Neuronal stem cell (in vitro differentiated cells): ENCODE data around the gene ZDHHC3.

Source experiments
- DNase-seq: peaks from one replicate; pipeline ENCODE4 v3.0.0-alpha.2; 2013; ENCODE audit warnings: low spot score
- H2AFZ ChIP-seq: one replicate; pipeline ENCODE4 v1.6.1; 2013; ENCODE audit warnings: mild to moderate bottlenecking, low read length, inconsistent platforms
- H2AK5ac ChIP-seq: 2 replicates; pipeline ENCODE4 v1.6.1; 2013; ENCODE audit warnings: low read depth, mild to moderate bottlenecking, inconsistent platforms, low read length, moderate library complexity, mixed read lengths
- H2BK120ac ChIP-seq: 2 replicates; pipeline ENCODE4 v1.6.1; 2013; ENCODE audit warnings: low read depth, mild to moderate bottlenecking, inconsistent platforms, low read length, moderate library complexity, mixed read lengths
- H2BK12ac ChIP-seq: one replicate; pipeline ENCODE4 v1.6.1; 2013; ENCODE audit warnings: low read length, inconsistent platforms
- H2BK15ac ChIP-seq: 2 replicates; pipeline ENCODE4 v1.6.1; 2013; ENCODE audit warnings: mild to moderate bottlenecking, low read length, inconsistent platforms, mixed read lengths
- H2BK5ac ChIP-seq: one replicate; pipeline ENCODE4 v1.6.1; 2013; ENCODE audit warnings: inconsistent platforms, mild to moderate bottlenecking, low read length, moderate library complexity
- H3K14ac ChIP-seq: one replicate; pipeline ENCODE4 v1.6.1; 2013; ENCODE audit warnings: low read length, inconsistent platforms
- H3K18ac ChIP-seq: 2 replicates; pipeline ENCODE4 v1.6.1; 2013; ENCODE audit warnings: low read length, inconsistent platforms
- H3K23ac ChIP-seq: 2 replicates; pipeline ENCODE4 v1.6.1; 2013; ENCODE audit warnings: low read depth, mild to moderate bottlenecking, mixed read lengths, low read length, inconsistent platforms; ENCODE audit not compliant: poor library complexity
- H3K27ac ChIP-seq: replicated peaks from 3 replicates; pipeline ENCODE4 v1.5.1; 2013; ENCODE audit warnings: low read length, inconsistent platforms
- H3K27me3 ChIP-seq, 3 experiments: 2 replicates each; pipeline ENCODE4 v1.6.1; 2013; ENCODE audit warnings: low read length in 3 of 3, mild to moderate bottlenecking in 2 of 3, inconsistent platforms in 1 of 3, low read depth in 1 of 3, mixed read lengths in 1 of 3, moderate library complexity in 1 of 3; ENCODE audit not compliant: control insufficient read depth in 3 of 3, insufficient read depth in 3 of 3
- H3K36me3 ChIP-seq, 2 donors: replicated peaks in 1 of 2; 2 replicates each; pipeline ENCODE4 v1.6.1; 2013; ENCODE audit warnings: low read length in 2 of 2; ENCODE audit not compliant: control insufficient read depth in 2 of 2, insufficient read depth in 2 of 2
- H3K4ac ChIP-seq: 2 replicates; pipeline ENCODE4 v1.6.1; 2013; ENCODE audit warnings: inconsistent platforms, mild to moderate bottlenecking, low read length, moderate library complexity
- H3K4me1 ChIP-seq, 2 donors: 1 replicate in 1 of 2; 2 replicates in 1 of 2; pipeline ENCODE4 v1.6.1; 2013; ENCODE audit warnings: low read length in 2 of 2, low read depth in 1 of 2; ENCODE audit not compliant: control insufficient read depth in 2 of 2, insufficient read depth in 1 of 2
- H3K4me2 ChIP-seq: one replicate; pipeline ENCODE4 v1.6.1; 2013; ENCODE audit warnings: mild to moderate bottlenecking, low read length, inconsistent platforms; ENCODE audit not compliant: insufficient read depth, poor library complexity, severe bottlenecking
- H3K4me3 ChIP-seq, 2 donors: 2 replicates each; pipeline ENCODE4 v1.5.1; 2013; ENCODE audit warnings: low read length in 2 of 2, mild to moderate bottlenecking in 2 of 2, inconsistent platforms in 1 of 2, moderate library complexity in 1 of 2
- H3K79me1 ChIP-seq: one replicate; pipeline ENCODE4 v1.6.1; 2013; ENCODE audit warnings: low read depth, mild to moderate bottlenecking, inconsistent platforms, low read length, moderate library complexity
- H3K9ac ChIP-seq: one replicate; pipeline ENCODE4 v1.6.1; 2013; ENCODE audit warnings: mild to moderate bottlenecking, low read depth, low read length, inconsistent platforms; ENCODE audit not compliant: poor library complexity
- H3K9me3 ChIP-seq, 2 donors: replicated peaks in 1 of 2; 2 replicates each; pipeline versions ENCODE3 to v1.6.1; 2013; ENCODE audit warnings: low read length in 2 of 2, mild to moderate bottlenecking in 2 of 2, inconsistent platforms in 1 of 2, low read depth in 1 of 2, mixed read lengths in 1 of 2, moderate library complexity in 1 of 2; ENCODE audit not compliant: control insufficient read depth in 2 of 2, insufficient read depth in 1 of 2
- H4K8ac ChIP-seq: one replicate; pipeline ENCODE4 v1.6.1; 2013; ENCODE audit warnings: low read depth, mild to moderate bottlenecking, inconsistent platforms, low read length, moderate library complexity
- H4K91ac ChIP-seq: one replicate; pipeline ENCODE4 v1.6.1; 2013; ENCODE audit warnings: low read length, low read depth, mild to moderate bottlenecking, inconsistent platforms; ENCODE audit not compliant: poor library complexity
- WGBS, 2 donors: extraction: QIAGEN DNeasy Blood & Tissue Kit; methylation state at CpG; one replicate each; pipeline ENCODE4 v1.1.7; 2013; ENCODE audit warnings: missing lambda C conversion rate in 2 of 2, mixed read lengths in 1 of 2; ENCODE audit not compliant: insufficient read length in 2 of 2, insufficient replicate concordance in 1 of 2; ENCODE audit errors: extremely low coverage in 2 of 2; 5-methylcytosine and 5-hydroxymethylcytosine counted together

The ZDHHC3 gene

GRCh38 chr3:45008117-45008516 lies 32.1 kb upstream of the ZDHHC3 start:
- Histone ChIP-seq H3K4me1 (no peaks in the 10 kb centered on the region), H3K36me3 (peaks cover 34 to 80% of the 10 kb centered on the region in 2 donors)

GRCh38 chr3:45007091-45007490 lies 31.1 kb upstream of the ZDHHC3 start:
- no peak overlapping the region for H2BK120ac ChIP-seq
- H3K27me3 ChIP-seq: no peaks in the 10 kb centered on the region
- H3K4me3 ChIP-seq: peak overlapping the region in 1 of 2 donors; percentile 52
- H3K23ac ChIP-seq: peak overlapping the region; percentile 69
- no peak for DNase-seq
- no peak overlapping the region for H2BK5ac ChIP-seq
- H2BK15ac ChIP-seq: no peak overlapping the region
- H3K4me1 ChIP-seq: no peaks in the 10 kb centered on the region
- no peak overlapping the region for H3K4me2 ChIP-seq
- H2AK5ac ChIP-seq: no peak overlapping the region
- H4K91ac ChIP-seq: no peak overlapping the region
- no peak overlapping the region for H2BK12ac ChIP-seq
- H3K27ac ChIP-seq: no peak overlapping the region
- WGBS, 2 donors: no CpG with 5 or more reads among the region's 8 CpGs
- H3K4ac ChIP-seq: no peak overlapping the region
- H3K36me3 ChIP-seq: peaks cover 37 to 80% of the 10 kb centered on the region in 2 donors
- H3K79me1 ChIP-seq: peaks cover 4% of the 10 kb centered on the region
- H3K9ac ChIP-seq: no peak overlapping the region
- H3K9me3 ChIP-seq: peaks cover 12 to 24% of the 10 kb centered on the region in 2 donors
- no peak overlapping the region for H3K14ac ChIP-seq
- H4K8ac ChIP-seq: no peak overlapping the region
- H3K18ac ChIP-seq: no peak overlapping the region
- H2AFZ ChIP-seq: no peak overlapping the region

More at GRCh38 chr3:45008117-45008516, 32.1 kb upstream of the ZDHHC3 start:
- Histone ChIP-seq H3K14ac (no peak overlapping the region), H3K9me3 (peaks cover 12 to 24% of the 10 kb centered on the region in 2 donors), H2BK5ac (no peak overlapping the region), H3K4me2 (no peak overlapping the region), H2AK5ac (no peak overlapping the region), H3K27me3 (no peaks in the 10 kb centered on the region), H3K27ac (no peak overlapping the region), H3K4me3 (no peak overlapping the region), H2BK120ac (no peak overlapping the region), H3K9ac (no peak overlapping the region), H4K91ac (no peak overlapping the region), H2AFZ (no peak overlapping the region), H3K79me1 (peaks cover 4% of the 10 kb centered on the region), H2BK12ac (no peak overlapping the region), H3K4ac (no peak overlapping the region), H3K18ac (no peak overlapping the region), H3K23ac (no peak overlapping the region), H2BK15ac (no peak overlapping the region), H4K8ac (no peak overlapping the region)
- WGBS, 2 donors: no CpG with 5 or more reads among the region's 1 CpG
- DNase-seq: no peak

- Histone ChIP-seq H3K4me1 (no peaks in the 10 kb centered on the region), H3K36me3 (peaks cover 41 to 89% of the 10 kb centered on the region in 2 donors), H3K23ac (no peak overlapping the region), H2AFZ (no peak overlapping the region), H4K91ac (no peak overlapping the region), H2BK120ac (no peak overlapping the region), H3K18ac (no peak overlapping the region), H4K8ac (no peak overlapping the region), H2AK5ac (no peak overlapping the region), H3K79me1 (peaks cover 4% of the 10 kb centered on the region), H3K4me3 (no peak overlapping the region), H2BK5ac (no peak overlapping the region), H3K14ac (no peak overlapping the region), H2BK15ac (no peak overlapping the region), H2BK12ac (no peak overlapping the region), H3K4me2 (no peak overlapping the region), H3K27ac (no peak overlapping the region), H3K9ac (no peak overlapping the region), H3K9me3 (peaks cover 12 to 24% of the 10 kb centered on the region in 2 donors), H3K4ac (no peak overlapping the region), H3K27me3 (no peaks in the 10 kb centered on the region)
- no peak for DNase-seq
- WGBS, 2 donors: no CpG with 5 or more reads among the region's 2 CpGs
Observed at GRCh38 chr3:45003859-45004258, 27.9 kb upstream of the ZDHHC3 start.

GRCh38 chr3:45003406-45003805 lies 27.4 kb upstream of the ZDHHC3 start:
- no peak overlapping the region for H3K4me3 ChIP-seq
- H3K23ac ChIP-seq: no peak overlapping the region
- no peak overlapping the region for H3K14ac ChIP-seq
- H3K27me3 ChIP-seq: no peaks in the 10 kb centered on the region
- no peak overlapping the region for H2AK5ac ChIP-seq
- H3K4me1 ChIP-seq: no peaks in the 10 kb centered on the region
- no peak overlapping the region for H3K4ac ChIP-seq
- no peak overlapping the region for H2BK15ac ChIP-seq
- no peak overlapping the region for H2BK120ac ChIP-seq
- no peak overlapping the region for H3K27ac ChIP-seq
- H2BK5ac ChIP-seq: no peak overlapping the region
- H2AFZ ChIP-seq: no peak overlapping the region
- no peak overlapping the region for H2BK12ac ChIP-seq
- no peak overlapping the region for H3K9ac ChIP-seq
- no peak overlapping the region for H4K91ac ChIP-seq
- H3K9me3 ChIP-seq: peaks cover 12 to 24% of the 10 kb centered on the region in 2 donors
- no peak for DNase-seq
- no peak overlapping the region for H3K4me2 ChIP-seq
- no peak overlapping the region for H3K18ac ChIP-seq
- peaks cover 4% of the 10 kb centered on the region for H3K79me1 ChIP-seq
- H3K36me3 ChIP-seq: peaks cover 44 to 89% of the 10 kb centered on the region in 2 donors
- no peak overlapping the region for H4K8ac ChIP-seq
